Fibroblast of lung (primary cell): ENCODE results near the gene ZNF283. TPM values are rescaled to one million over a fixed set of nuclear protein-coding genes. Genes with fewer than 3 reads are reported as not detected.

ENCODE experiments used
- DNase-seq, 2 donors: peaks; one replicate each; pipeline versions ENCODE4 v3.0.0 to v3.0.0-alpha.2; 2010; ENCODE audit warnings: low read depth in 2 of 2
- H2AFZ ChIP-seq: 2 replicates; pipeline ENCODE4 v1.5.1; 2012; ENCODE audit warnings: low read length, control low read depth, inconsistent platforms
- H3K27ac ChIP-seq: 2 replicates; pipeline ENCODE4 v1.5.1; 2011; ENCODE audit warnings: low read length, control low read depth; ENCODE audit not compliant: insufficient read depth
- H3K27me3 ChIP-seq: 2 replicates; pipeline ENCODE4 v1.5.1; 2011; ENCODE audit warnings: mild to moderate bottlenecking, low read length; ENCODE audit not compliant: control insufficient read depth, insufficient read depth
- H3K36me3 ChIP-seq: 2 replicates; pipeline ENCODE4 v1.5.1; 2011; ENCODE audit warnings: low read length; ENCODE audit not compliant: control insufficient read depth, insufficient read depth
- H3K4me1 ChIP-seq: 2 replicates; pipeline ENCODE4 v1.5.1; 2011; ENCODE audit warnings: low read length; ENCODE audit not compliant: control insufficient read depth, insufficient read depth; ENCODE audit errors: extremely low read depth
- H3K4me2 ChIP-seq: 2 replicates; pipeline ENCODE4 v1.5.1; 2011; ENCODE audit warnings: low read length, control low read depth; ENCODE audit not compliant: insufficient read depth; ENCODE audit errors: extremely low read depth
- H3K4me3 ChIP-seq, 4 experiments: fragments of 200-600 bp in 1 of 4; sonication (generic) in 1 of 4; replicated peaks in 1 of 4; 2 replicates each; pipeline ENCODE4 v1.5.1; 2011 to 2016; ENCODE audit warnings: low read length in 4 of 4, low read depth in 3 of 4, mild to moderate bottlenecking in 3 of 4, control low read depth in 2 of 4, inconsistent platforms in 1 of 4, mixed read lengths in 1 of 4; ENCODE audit not compliant: insufficient read depth in 1 of 4; ENCODE audit errors: control extremely low read depth in 1 of 4
- H3K79me2 ChIP-seq: 2 replicates; pipeline ENCODE4 v1.5.1; 2012; ENCODE audit warnings: mild to moderate bottlenecking, low read length, inconsistent platforms; ENCODE audit not compliant: control insufficient read depth, insufficient read depth
- H3K9ac ChIP-seq: 2 replicates; pipeline ENCODE4 v1.5.1; 2011; ENCODE audit warnings: mild to moderate bottlenecking, low read length, control low read depth; ENCODE audit not compliant: insufficient read depth
- H3K9me3 ChIP-seq: 2 replicates; pipeline ENCODE4 v1.5.1; 2012; ENCODE audit warnings: low read depth, low read length; ENCODE audit not compliant: control insufficient read depth, insufficient read depth
- H4K20me1 ChIP-seq: 2 replicates; pipeline ENCODE4 v1.5.1; 2011; ENCODE audit warnings: low read length; ENCODE audit not compliant: control insufficient read depth, insufficient read depth; ENCODE audit errors: extremely low read depth
- EZH2 ChIP-seq: IDR thresholded peaks from 2 replicates; pipeline ENCODE4 v1.5.1; 2012; ENCODE audit warnings: low read length, control low read depth, mild to moderate bottlenecking; ENCODE audit errors: missing control alignments
- polyA plus RNA-seq, 2 donors: library from polyadenylated mRNA; depleted of rRNA in 1 of 2; stranded (reverse) in 1 of 2; unstranded in 1 of 2; fragments of >200 nt; gene quantifications; 2 replicates each; pipeline ENCODE4 v1.2.1, GENCODE V29; 2011 to 2012; ENCODE audit warnings: missing spikeins in 1 of 2
- total RNA-seq: library from RNA; depleted of rRNA; stranded (reverse); fragments of >200 nt; gene quantifications from 2 replicates; pipeline ENCODE4 v1.2.1, GENCODE V29; 2014
- TF ChIP-seq, protein P1 (sequence below), 2 donors: IDR thresholded peaks in 1 of 2; conservative IDR thresholded peaks in 1 of 2; 1 replicate in 1 of 2; 2 replicates in 1 of 2; pipeline ENCODE4 v1.5.1; 2011 to 2012; ENCODE audit warnings: low read length in 2 of 2, control low read depth in 1 of 2, inconsistent platforms in 1 of 2, low read depth in 1 of 2, mild to moderate bottlenecking in 1 of 2

Gene ZNF283
- total and polyA plus RNA-seq, 2 donors (not counting 1 experiment from before 2014, with no cell fraction given) = 5.8 to 15.2 TPM

DNA sequence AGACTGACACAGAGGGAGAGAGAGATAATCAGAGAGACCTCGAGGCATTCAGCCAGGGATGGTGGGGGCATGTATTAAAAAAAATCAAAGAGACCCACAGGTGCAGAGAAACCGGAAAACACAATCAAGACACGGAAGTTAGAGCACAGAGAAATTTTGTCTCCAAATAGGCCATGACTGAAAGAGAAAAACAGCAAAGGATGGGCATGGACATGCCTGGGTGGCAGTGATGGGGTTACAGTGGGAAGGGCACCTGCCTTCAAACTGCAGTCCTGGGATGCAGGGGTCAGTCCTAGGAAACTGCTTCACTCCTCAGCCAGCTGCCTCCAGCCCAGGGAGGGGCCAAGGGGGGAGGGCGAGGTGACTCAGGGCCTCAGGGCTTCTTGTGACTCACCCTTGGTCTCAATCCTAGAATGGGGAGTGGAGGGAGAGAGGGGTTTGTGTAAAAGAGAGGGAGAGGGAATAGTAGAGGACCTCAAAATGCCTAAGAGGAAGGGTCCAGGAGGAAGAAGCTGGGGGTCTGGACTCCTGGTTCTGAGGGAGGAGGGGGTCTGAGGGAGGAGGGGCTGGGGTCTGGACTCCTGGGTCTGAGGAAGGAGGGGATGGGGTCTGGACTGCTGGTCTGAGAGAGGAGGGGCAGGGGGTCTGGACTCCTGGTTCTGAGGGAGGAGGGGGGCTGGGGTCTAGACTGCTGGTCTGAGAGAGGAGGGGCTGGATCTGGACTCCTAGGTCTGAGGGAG is 42.7 kb upstream of the ZNF283 start:
- peak overlapping the region; percentile 68 for H3K4me2 ChIP-seq
- H3K4me1 ChIP-seq = peaks cover 17% of the 10 kb centered on the region
- H3K79me2 ChIP-seq = no peaks in the 10 kb centered on the region
- no peaks in the 10 kb centered on the region for H3K36me3 ChIP-seq
- no peak overlapping the region for H3K4me3 ChIP-seq
- H2AFZ ChIP-seq = no peak overlapping the region
- TF ChIP-seq EZH2 = no peak
- TF ChIP-seq, protein P1, sequence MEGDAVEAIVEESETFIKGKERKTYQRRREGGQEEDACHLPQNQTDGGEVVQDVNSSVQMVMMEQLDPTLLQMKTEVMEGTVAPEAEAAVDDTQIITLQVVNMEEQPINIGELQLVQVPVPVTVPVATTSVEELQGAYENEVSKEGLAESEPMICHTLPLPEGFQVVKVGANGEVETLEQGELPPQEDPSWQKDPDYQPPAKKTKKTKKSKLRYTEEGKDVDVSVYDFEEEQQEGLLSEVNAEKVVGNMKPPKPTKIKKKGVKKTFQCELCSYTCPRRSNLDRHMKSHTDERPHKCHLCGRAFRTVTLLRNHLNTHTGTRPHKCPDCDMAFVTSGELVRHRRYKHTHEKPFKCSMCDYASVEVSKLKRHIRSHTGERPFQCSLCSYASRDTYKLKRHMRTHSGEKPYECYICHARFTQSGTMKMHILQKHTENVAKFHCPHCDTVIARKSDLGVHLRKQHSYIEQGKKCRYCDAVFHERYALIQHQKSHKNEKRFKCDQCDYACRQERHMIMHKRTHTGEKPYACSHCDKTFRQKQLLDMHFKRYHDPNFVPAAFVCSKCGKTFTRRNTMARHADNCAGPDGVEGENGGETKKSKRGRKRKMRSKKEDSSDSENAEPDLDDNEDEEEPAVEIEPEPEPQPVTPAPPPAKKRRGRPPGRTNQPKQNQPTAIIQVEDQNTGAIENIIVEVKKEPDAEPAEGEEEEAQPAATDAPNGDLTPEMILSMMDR (conservative IDR thresholded peaks at IDR 0.05 in 1 of 2, IDR thresholded peaks at IDR 0.05 in 1 of 2; ENCODE audit: low read depth in 1 of 2, low read length in 2 of 2) = no peak
- no peaks in the 10 kb centered on the region for H3K27me3 ChIP-seq
- no peak overlapping the region for H3K9ac ChIP-seq
- H3K9me3 ChIP-seq = no peaks in the 10 kb centered on the region
- DNase-seq = peak; percentile 83 to 87
- H3K27ac ChIP-seq = peak overlapping the region; percentile 54
- H4K20me1 ChIP-seq = no peaks in the 10 kb centered on the region

GRCh38 chr19:43784981-43785808 is 41.9 kb upstream of the ZNF283 start:
- Histone ChIP-seq H3K9ac (no peak overlapping the region), H3K4me2 (peak overlapping the region; percentile 68), H3K79me2 (no peaks in the 10 kb centered on the region), H3K27me3 (no peaks in the 10 kb centered on the region), H2AFZ (peak overlapping the region; percentile 69), H3K9me3 (no peaks in the 10 kb centered on the region), H3K36me3 (no peaks in the 10 kb centered on the region), H3K4me1 (peaks cover 17% of the 10 kb centered on the region), H3K27ac (peak overlapping the region; percentile 54), H3K4me3 (no peak overlapping the region), H4K20me1 (no peaks in the 10 kb centered on the region)
- TF ChIP-seq, protein P1 (conservative IDR thresholded peaks at IDR 0.05 in 1 of 2, IDR thresholded peaks at IDR 0.05 in 1 of 2; ENCODE audit: low read depth in 1 of 2, low read length in 2 of 2) = peak; percentile 99 to 100
- TF ChIP-seq EZH2 = no peak
- peak; percentile 60 to 77 for DNase-seq

GRCh38 chr19:43786665-43787064 is 40.5 kb upstream of the ZNF283 start:
- Histone ChIP-seq H3K27ac (no peak overlapping the region), H4K20me1 (no peaks in the 10 kb centered on the region), H3K4me1 (peaks cover 12% of the 10 kb centered on the region), H3K9ac (no peak overlapping the region), H3K36me3 (no peaks in the 10 kb centered on the region), H3K79me2 (no peaks in the 10 kb centered on the region), H3K27me3 (no peaks in the 10 kb centered on the region), H3K4me2 (no peak overlapping the region), H3K4me3 (no peak overlapping the region), H2AFZ (no peak overlapping the region), H3K9me3 (no peaks in the 10 kb centered on the region)
- no peak for TF ChIP-seq EZH2
- TF ChIP-seq, protein P1 (conservative IDR thresholded peaks at IDR 0.05 in 1 of 2, IDR thresholded peaks at IDR 0.05 in 1 of 2; ENCODE audit: low read depth in 1 of 2, low read length in 2 of 2) = no peak
- DNase-seq = no peak
